Keratinocyte (primary cell): ENCODE data around the gene SSBP4. TPM values are rescaled to one million over a fixed set of nuclear protein-coding genes. Genes with fewer than 3 reads are reported as not detected.

Experiments used
- DNase-seq: peaks from one replicate; pipeline ENCODE4 v3.0.0-alpha.2; 2011; ENCODE audit warnings: low read depth, missing footprints, low spot score
- FAIRE-seq: peaks from 2 replicates; lab custom pipeline; 2011; peaks lifted over from hg19 to GRCh38; lab: Jason Lieb, UNC
- H2AFZ ChIP-seq: 2 replicates; pipeline ENCODE4 v1.6.0; 2012; ENCODE audit warnings: low read length, control low read depth, inconsistent platforms; ENCODE audit not compliant: control insufficient read depth
- H3K27ac ChIP-seq: 2 replicates; pipeline ENCODE4 v1.5.1; 2011; ENCODE audit warnings: low read length; ENCODE audit not compliant: control insufficient read depth, insufficient read depth
- H3K27me3 ChIP-seq: 3 replicates; pipeline ENCODE4 v1.6.0; 2011; ENCODE audit warnings: low read length; ENCODE audit not compliant: control insufficient read depth, insufficient read depth; ENCODE audit errors: extremely low read depth
- H3K36me3 ChIP-seq, 2 experiments: 2 replicates in 1 of 2; 3 replicates in 1 of 2; pipeline ENCODE4 v1.5.1; 2011; ENCODE audit warnings: low read length in 2 of 2, mild to moderate bottlenecking in 1 of 2; ENCODE audit not compliant: control insufficient read depth in 2 of 2, insufficient read depth in 2 of 2; ENCODE audit errors: extremely low read depth in 1 of 2
- H3K4me1 ChIP-seq: 3 replicates; pipeline ENCODE4 v1.5.1; 2011; ENCODE audit warnings: low read length; ENCODE audit not compliant: control insufficient read depth, insufficient read depth; ENCODE audit errors: extremely low read depth
- H3K4me2 ChIP-seq: 3 replicates; pipeline ENCODE4 v1.6.0; 2011; ENCODE audit warnings: low read depth, low read length; ENCODE audit not compliant: control insufficient read depth, insufficient read depth; ENCODE audit errors: extremely low read depth
- H3K4me3 ChIP-seq, 3 experiments: fragments of 200-600 bp in 1 of 3; sonication (generic) in 1 of 3; 2 replicates in 2 of 3; 3 replicates in 1 of 3; pipeline ENCODE4 v1.5.1; 2011 to 2016; ENCODE audit warnings: low read length in 3 of 3, mild to moderate bottlenecking in 3 of 3, control low read depth in 2 of 3, inconsistent platforms in 1 of 3, low read depth in 1 of 3, mixed read lengths in 1 of 3, mixed run types in 1 of 3, moderate library complexity in 1 of 3; ENCODE audit not compliant: control insufficient read depth in 2 of 3, insufficient read depth in 2 of 3; ENCODE audit errors: extremely low read depth in 1 of 3
- H3K79me2 ChIP-seq: 2 replicates; pipeline ENCODE4 v1.6.0; 2012; ENCODE audit warnings: low read length; ENCODE audit not compliant: control insufficient read depth, insufficient read depth
- H3K9ac ChIP-seq: 3 replicates; pipeline ENCODE4 v1.6.0; 2011; ENCODE audit warnings: low read length; ENCODE audit not compliant: control insufficient read depth, insufficient read depth; ENCODE audit errors: extremely low read depth
- H3K9me1 ChIP-seq: 3 replicates; pipeline ENCODE4 v1.6.0; 2011; ENCODE audit warnings: low read length; ENCODE audit not compliant: control insufficient read depth, insufficient read depth; ENCODE audit errors: extremely low read depth
- H3K9me3 ChIP-seq: 2 replicates; pipeline ENCODE4 v1.5.1; 2012; ENCODE audit warnings: low read depth, low read length; ENCODE audit not compliant: control insufficient read depth
- H4K20me1 ChIP-seq: 3 replicates; pipeline ENCODE4 v1.6.0; 2011; ENCODE audit warnings: low read length; ENCODE audit not compliant: control insufficient read depth, insufficient read depth; ENCODE audit errors: extremely low read depth
- EZH2 ChIP-seq: IDR thresholded peaks from one replicate; pipeline ENCODE4 v1.6.1; 2012; ENCODE audit warnings: inconsistent platforms, mild to moderate bottlenecking, low read length, moderate library complexity
- dilution Hi-C: fragments of 300-500 bp; cut with MboI; formaldehyde crosslinking; loops from one replicate; pipeline ENCODE4 v1.7.0; 2020; ENCODE audit warnings: low sequenced_read_pairs; ENCODE audit not compliant: extremely low pct_ligation_motif_present
- polyA plus RNA-seq, 5 experiments: library from polyadenylated mRNA; depleted of rRNA in 3 of 5; stranded (reverse) in 3 of 5; stranded (forward) in 1 of 5; unstranded in 1 of 5; fragments of >200 nt; gene quantifications; 1 replicate in 1 of 5; 2 replicates in 3 of 5; 3 replicates in 1 of 5; pipeline versions ENCODE4 v1.2.1 to v1.2.3, GENCODE V29; 2011 to 2012; ENCODE audit warnings: missing spikeins in 2 of 5, low read depth in 1 of 5, low replicate concordance in 1 of 5
- TF ChIP-seq, protein P1 (sequence below), 3 experiments: IDR thresholded peaks in 1 of 3; conservative IDR thresholded peaks in 1 of 3; optimal IDR thresholded peaks in 1 of 3; 2 replicates in 2 of 3; 3 replicates in 1 of 3; pipeline versions ENCODE3 to v1.5.1; 2011; ENCODE audit warnings: low read length in 3 of 3, mild to moderate bottlenecking in 3 of 3, moderate library complexity in 2 of 3, control low read depth in 1 of 3, inconsistent platforms in 1 of 3; ENCODE audit not compliant: insufficient read depth in 2 of 3; ENCODE audit errors: extremely low read depth in 1 of 3

The SSBP4 gene
- polyA plus RNA-seq, 1 donor (not counting 4 experiments of a cell fraction or from before 2014, with no cell fraction given): 7.5 TPM

DNA sequence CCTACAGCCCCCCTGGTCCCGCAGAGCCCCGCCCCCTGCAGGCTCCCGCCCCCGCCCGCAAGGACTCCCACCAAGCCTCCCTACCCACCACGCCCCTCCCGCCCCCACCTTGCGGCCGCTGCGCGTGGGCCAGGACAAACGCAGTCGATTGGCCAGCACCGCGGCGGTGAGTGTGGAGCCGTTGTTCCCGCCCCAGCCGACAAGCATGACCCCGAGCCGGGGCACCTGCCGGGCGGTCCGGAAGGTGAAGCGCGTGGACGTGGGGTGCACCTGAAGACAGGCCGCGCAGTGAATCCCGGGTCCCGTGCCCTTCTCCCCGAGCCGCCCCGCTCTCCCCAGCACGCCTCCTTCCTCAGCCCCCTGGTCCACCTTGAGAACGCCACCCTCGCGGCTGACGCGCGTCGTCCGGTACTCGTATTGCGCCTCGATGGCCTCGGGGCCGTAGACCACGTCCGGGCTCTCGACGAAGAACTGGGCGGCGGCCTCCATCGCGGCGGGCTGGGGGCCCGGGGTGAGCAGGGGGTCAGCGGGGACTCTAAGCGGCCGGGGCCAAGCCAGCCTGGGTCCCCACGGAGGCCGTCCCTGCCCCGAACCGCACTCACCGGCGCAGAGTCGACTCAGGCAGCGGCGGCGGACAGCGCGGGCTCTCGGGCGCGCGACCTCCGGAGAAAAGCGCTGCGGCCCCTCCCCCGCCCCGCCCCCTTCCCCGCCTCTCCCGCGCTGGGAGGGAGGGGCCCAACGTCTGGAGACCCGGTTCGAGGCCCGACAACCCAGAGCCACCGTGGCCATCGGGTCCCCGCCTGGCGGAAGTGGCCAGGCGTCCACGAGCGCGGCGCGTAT is 18.5 kb downstream of the SSBP4 start, which contains the start of gene ISYNA1:
Gene ISYNA1 (minus strand): TSS at position 643 of the 840 bp plus-strand sequence. CDS start 154 bp downstream, at position 489.
- H3K4me1 ChIP-seq: peaks cover 30% of the 10 kb centered on the region
- TF ChIP-seq, protein P1, sequence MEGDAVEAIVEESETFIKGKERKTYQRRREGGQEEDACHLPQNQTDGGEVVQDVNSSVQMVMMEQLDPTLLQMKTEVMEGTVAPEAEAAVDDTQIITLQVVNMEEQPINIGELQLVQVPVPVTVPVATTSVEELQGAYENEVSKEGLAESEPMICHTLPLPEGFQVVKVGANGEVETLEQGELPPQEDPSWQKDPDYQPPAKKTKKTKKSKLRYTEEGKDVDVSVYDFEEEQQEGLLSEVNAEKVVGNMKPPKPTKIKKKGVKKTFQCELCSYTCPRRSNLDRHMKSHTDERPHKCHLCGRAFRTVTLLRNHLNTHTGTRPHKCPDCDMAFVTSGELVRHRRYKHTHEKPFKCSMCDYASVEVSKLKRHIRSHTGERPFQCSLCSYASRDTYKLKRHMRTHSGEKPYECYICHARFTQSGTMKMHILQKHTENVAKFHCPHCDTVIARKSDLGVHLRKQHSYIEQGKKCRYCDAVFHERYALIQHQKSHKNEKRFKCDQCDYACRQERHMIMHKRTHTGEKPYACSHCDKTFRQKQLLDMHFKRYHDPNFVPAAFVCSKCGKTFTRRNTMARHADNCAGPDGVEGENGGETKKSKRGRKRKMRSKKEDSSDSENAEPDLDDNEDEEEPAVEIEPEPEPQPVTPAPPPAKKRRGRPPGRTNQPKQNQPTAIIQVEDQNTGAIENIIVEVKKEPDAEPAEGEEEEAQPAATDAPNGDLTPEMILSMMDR (optimal IDR thresholded peaks at IDR 0.05 in 1 of 3, IDR thresholded peaks at IDR 0.05 in 1 of 3, conservative IDR thresholded peaks at IDR 0.05 in 1 of 3; ENCODE audit: extremely low read depth in 1 of 3, insufficient read depth in 2 of 3, low read length in 3 of 3): no peak
- TF ChIP-seq EZH2: no peak
- H3K4me2 ChIP-seq: peak within 1 kb of the TSS; percentile 80
- H3K27ac ChIP-seq: peak within 1 kb of the TSS; percentile 37
- H3K27me3 ChIP-seq: no peaks in the 10 kb centered on the region
- peak within 1 kb of the TSS; percentile 34 to 57 (median 43) for H3K4me3 ChIP-seq
- no peaks in the 10 kb centered on the region for H3K79me2 ChIP-seq
- H4K20me1 ChIP-seq: no peaks in the 10 kb centered on the region
- dilution Hi-C loops: no loop called here
- no peak for FAIRE-seq
- no peak within 1 kb of the TSS for H2AFZ ChIP-seq
- H3K9me1 ChIP-seq: peaks cover 12% of the 10 kb centered on the region
- DNase-seq: no peak
- peaks cover 0 to 7% of the 10 kb centered on the region in 2 experiments for H3K36me3 ChIP-seq
- peak within 1 kb of the TSS; percentile 47 for H3K9ac ChIP-seq
- H3K9me3 ChIP-seq: no peaks in the 10 kb centered on the region

DNA sequence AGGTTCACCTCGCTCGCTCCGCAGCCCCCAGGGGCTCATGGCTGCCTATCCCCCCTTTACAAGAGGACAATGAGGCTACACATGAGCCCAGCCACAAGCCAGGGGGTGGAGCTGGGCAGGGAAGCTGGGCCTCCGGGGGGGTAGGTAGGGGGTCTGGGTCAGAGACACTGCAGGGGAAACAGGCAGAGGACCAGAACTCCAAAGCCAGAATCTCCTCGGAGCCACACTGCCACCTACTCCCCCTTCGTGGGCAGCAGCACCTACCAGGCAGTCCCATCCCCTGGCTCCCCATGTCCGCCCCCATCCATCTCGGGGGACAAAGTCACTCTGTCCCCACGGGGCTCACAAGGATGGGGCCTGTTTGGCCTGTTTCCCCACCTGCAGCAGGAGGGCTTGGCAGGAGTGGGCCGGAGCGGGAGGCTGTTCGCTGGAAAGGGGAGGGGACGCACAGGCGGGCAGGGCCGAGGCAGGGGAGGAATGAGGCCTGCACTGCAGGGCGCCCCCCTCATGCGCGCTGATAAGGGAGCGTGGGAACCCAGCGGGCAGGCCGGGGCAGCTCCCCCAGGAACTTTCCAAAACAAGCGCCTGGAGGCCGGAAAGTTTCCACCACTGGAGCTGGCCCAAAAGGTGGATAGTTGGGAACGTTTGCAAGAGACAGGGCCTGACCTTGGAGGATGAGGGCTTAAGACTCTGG is 19.3 kb downstream of the SSBP4 start:
- H3K9me1 ChIP-seq: peaks cover 12% of the 10 kb centered on the region
- no peaks in the 10 kb centered on the region for H3K27me3 ChIP-seq
- H4K20me1 ChIP-seq: no peaks in the 10 kb centered on the region
- H3K79me2 ChIP-seq: no peaks in the 10 kb centered on the region
- TF ChIP-seq EZH2: no peak
- TF ChIP-seq, protein P1 (optimal IDR thresholded peaks at IDR 0.05 in 1 of 3, IDR thresholded peaks at IDR 0.05 in 1 of 3, conservative IDR thresholded peaks at IDR 0.05 in 1 of 3; ENCODE audit: extremely low read depth in 1 of 3, insufficient read depth in 2 of 3, low read length in 3 of 3): peak in 1 of 3 experiments; percentile 39
- peak overlapping the region; percentile 34 to 43 (median 42) for H3K4me3 ChIP-seq
- peak overlapping the region; percentile 37 for H3K9ac ChIP-seq
- dilution Hi-C loops: no loop called here
- peak overlapping the region; percentile 70 for H3K4me2 ChIP-seq
- H3K36me3 ChIP-seq: peaks cover 0 to 12% of the 10 kb centered on the region in 2 experiments
- FAIRE-seq: no peak
- H3K9me3 ChIP-seq: no peaks in the 10 kb centered on the region
- peaks cover 30% of the 10 kb centered on the region for H3K4me1 ChIP-seq
- H2AFZ ChIP-seq: no peak overlapping the region
- no peak for DNase-seq
- H3K27ac ChIP-seq: no peak overlapping the region
